Inferior parietal cortex (tissue), 1 donor: ENCODE results near the gene GTF2F2.

ENCODE experiments used
- DNase-seq: peaks from one replicate; pipeline ENCODE4 v3.0.0-alpha.2; 2016; ENCODE audit errors: extremely low spot score

Gene GTF2F2

DNA sequence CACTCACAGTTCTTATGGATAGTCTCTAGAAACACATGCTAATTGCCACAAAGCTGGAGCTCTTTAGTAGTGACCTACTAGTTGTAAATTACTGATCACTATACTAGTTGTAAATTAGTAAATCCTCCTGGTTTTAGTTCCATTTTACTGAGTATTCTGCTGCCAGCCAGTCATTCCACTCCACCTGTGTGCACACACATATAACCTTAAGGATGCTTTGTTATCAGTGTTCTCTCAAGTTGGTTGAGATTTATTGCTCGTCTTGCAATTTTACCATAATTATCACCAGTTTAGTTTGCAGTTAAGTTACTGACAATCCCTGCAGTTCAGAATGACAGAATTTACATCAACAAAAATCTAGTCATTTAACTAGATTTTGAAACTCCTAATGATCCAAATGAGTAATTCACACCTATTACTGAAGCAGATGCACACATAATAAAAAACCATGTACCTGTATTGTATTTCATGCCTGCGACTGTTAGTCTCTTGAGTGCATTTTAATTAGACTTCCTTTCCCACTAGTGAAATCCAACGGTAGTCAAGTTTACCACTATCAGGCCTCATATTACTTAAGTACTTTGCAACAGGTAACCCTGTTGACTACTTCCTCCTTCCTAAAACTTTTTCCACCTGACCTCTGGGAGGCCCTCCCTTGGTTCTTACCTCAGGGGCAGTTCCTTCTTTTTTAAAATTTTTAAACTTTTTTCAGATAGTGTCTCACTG lies 213.1 kb downstream of the GTF2F2 start:
- DNase-seq, result no peak
